ENCODE measurements around the gene SRCAP. TPM values are rescaled to one million over a fixed set of nuclear protein-coding genes. Genes with fewer than 3 reads are reported as not detected.
"Not testable (repeated sequence)": the region's sequence is repeated elsewhere in the genome, so short reads cannot be mapped to it uniquely, and the experiment has no call there.

SRCAP gene
- polyA plus RNA-seq, 1 donor, result 36.8 TPM

DNA sequence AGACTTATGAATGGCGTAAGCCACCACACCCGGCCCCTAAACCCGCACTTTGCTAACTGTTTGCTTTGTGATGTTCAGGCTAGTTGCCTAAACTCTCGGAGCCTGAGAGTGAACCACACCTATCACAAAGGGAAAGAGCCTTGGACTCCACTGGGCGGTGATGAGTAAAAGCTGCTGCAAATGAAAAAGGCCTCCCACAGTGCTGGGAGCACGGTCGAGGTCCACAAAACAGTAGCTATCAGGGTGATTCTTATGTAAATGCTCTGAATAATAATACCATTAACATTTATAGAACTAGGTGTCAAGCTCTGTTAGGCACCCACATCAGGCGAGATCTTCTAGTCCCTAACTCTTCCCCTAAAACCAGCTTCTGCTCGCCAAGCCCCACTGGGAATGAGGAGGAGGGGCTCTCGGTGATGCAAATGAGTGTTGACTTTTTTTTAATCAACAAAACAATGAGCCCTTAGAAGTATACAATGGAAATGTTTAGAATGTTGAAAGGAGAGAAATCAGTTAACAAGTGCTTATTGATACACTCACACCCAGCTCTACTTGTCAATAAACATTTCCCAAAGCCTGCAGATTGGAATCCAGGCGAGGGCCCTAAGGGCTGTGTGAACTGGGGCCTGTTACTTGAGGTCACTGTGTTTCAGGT lies 20.9 kb upstream of the SRCAP start:
- Histone ChIP-seq H3K4me1 (ENCODE audit: control insufficient read depth, insufficient read depth, low read length) (peaks cover 4% of the 10 kb centered on the region), H3K27ac (ENCODE audit: low read length) (no peak overlapping the region), H3K36me3 (ENCODE audit: control insufficient read depth, insufficient read depth, low read length) (no peaks in the 10 kb centered on the region), H3K4me3 (ENCODE audit: low read length) (no peak overlapping the region), H3K9me3 (ENCODE audit: control insufficient read depth, low read depth, low read length) (no peaks in the 10 kb centered on the region), H3K27me3 (ENCODE audit: control insufficient read depth, insufficient read depth, low read length) (no peaks in the 10 kb centered on the region)
- WGBS (ENCODE audit: insufficient coverage, low lambda C conversion rate), result 100% methylated on average over 1 of the region's 11 CpGs
- no peak for DNase-seq

GRCh38 chr16:30678586-30678970 lies 20.4 kb upstream of the SRCAP start:
- Histone ChIP-seq H3K4me1 (ENCODE audit: control insufficient read depth, insufficient read depth, low read length) (peaks cover 4% of the 10 kb centered on the region), H3K27ac (ENCODE audit: low read length) (no peak overlapping the region), H3K27me3 (ENCODE audit: control insufficient read depth, insufficient read depth, low read length) (no peaks in the 10 kb centered on the region), H3K4me3 (ENCODE audit: low read length) (no peak overlapping the region), H3K36me3 (ENCODE audit: control insufficient read depth, insufficient read depth, low read length) (no peaks in the 10 kb centered on the region), H3K9me3 (ENCODE audit: control insufficient read depth, low read depth, low read length) (no peaks in the 10 kb centered on the region)
- DNase-seq, result no peak
- WGBS (ENCODE audit: insufficient coverage, low lambda C conversion rate), result no CpG with 5 or more reads among the region's 3 CpGs

- Histone ChIP-seq H3K9me3 (ENCODE audit: control insufficient read depth, low read depth, low read length) (no peaks in the 10 kb centered on the region), H3K4me3 (ENCODE audit: low read length) (no peak overlapping the region), H3K27ac (ENCODE audit: low read length) (no peak overlapping the region), H3K36me3 (ENCODE audit: control insufficient read depth, insufficient read depth, low read length) (no peaks in the 10 kb centered on the region), H3K27me3 (ENCODE audit: control insufficient read depth, insufficient read depth, low read length) (no peaks in the 10 kb centered on the region), H3K4me1 (ENCODE audit: control insufficient read depth, insufficient read depth, low read length) (peaks cover 4% of the 10 kb centered on the region)
- no peak for DNase-seq
- no CpG with 5 or more reads among the region's 3 CpGs for WGBS (ENCODE audit: insufficient coverage, low lambda C conversion rate)
These were observed 18.6 kb upstream of the SRCAP start for GRCh38 chr16:30680326-30680725.

GRCh38 chr16:30688701-30689100 lies 10.3 kb upstream of the SRCAP start:
- no peak for DNase-seq
- Histone ChIP-seq H3K9me3 (ENCODE audit: control insufficient read depth, low read depth, low read length) (no peaks in the 10 kb centered on the region), H3K27ac (ENCODE audit: low read length) (no peak overlapping the region), H3K36me3 (ENCODE audit: control insufficient read depth, insufficient read depth, low read length) (no peaks in the 10 kb centered on the region), H3K4me1 (ENCODE audit: control insufficient read depth, insufficient read depth, low read length) (peaks cover 4% of the 10 kb centered on the region), H3K4me3 (ENCODE audit: low read length) (no peak overlapping the region), H3K27me3 (ENCODE audit: control insufficient read depth, insufficient read depth, low read length) (no peaks in the 10 kb centered on the region)
- WGBS (ENCODE audit: insufficient coverage, low lambda C conversion rate), result 60% methylated on average over 1 of the region's 4 CpGs

GRCh38 chr16:30691907-30692306 lies 7.1 kb upstream of the SRCAP start:
- Histone ChIP-seq H3K4me3 (ENCODE audit: low read length) (no peak overlapping the region), H3K36me3 (ENCODE audit: control insufficient read depth, insufficient read depth, low read length) (no peaks in the 10 kb centered on the region), H3K27me3 (ENCODE audit: control insufficient read depth, insufficient read depth, low read length) (no peaks in the 10 kb centered on the region), H3K4me1 (ENCODE audit: control insufficient read depth, insufficient read depth, low read length) (peaks cover 4% of the 10 kb centered on the region), H3K9me3 (ENCODE audit: control insufficient read depth, low read depth, low read length) (no peaks in the 10 kb centered on the region), H3K27ac (ENCODE audit: low read length) (no peak overlapping the region)
- WGBS (ENCODE audit: insufficient coverage, low lambda C conversion rate), result 100% methylated on average over 1 of the region's 4 CpGs
- no peak for DNase-seq

DNA sequence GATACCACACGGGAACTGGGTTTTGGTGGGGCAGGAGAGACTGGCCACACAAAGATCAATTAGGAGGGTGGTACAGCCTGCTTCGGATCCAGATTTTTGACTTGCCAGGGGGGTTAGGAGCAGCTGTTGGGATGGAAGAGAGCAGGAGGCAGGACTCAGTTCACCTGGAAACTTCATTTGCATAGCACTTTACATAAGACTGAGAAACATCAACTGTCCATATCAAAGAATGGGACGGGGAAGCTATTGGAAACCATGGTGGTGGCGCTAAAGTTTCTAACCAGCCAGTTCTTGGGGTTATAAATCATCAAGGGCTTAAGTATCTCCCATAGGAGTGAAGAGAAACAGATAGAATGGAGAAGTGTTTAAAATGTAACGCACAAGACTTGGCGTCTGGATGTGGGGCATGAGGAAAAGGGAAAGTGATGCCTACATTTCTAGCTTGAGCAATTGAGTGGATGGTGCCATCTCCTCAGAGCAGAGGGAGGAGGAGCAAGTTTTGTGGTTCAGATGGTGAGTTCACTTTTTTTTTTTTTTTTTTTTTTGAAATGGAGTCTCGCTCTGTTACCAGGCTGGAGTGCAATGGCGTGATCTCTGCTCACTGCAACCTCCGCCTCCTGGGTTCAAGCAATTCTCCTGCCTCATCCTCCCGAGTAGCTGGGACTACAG lies 6.4 kb upstream of the SRCAP start:
- Histone ChIP-seq H3K9me3 (ENCODE audit: control insufficient read depth, low read depth, low read length) (no peaks in the 10 kb centered on the region), H3K4me3 (ENCODE audit: low read length) (no peak overlapping the region), H3K27ac (ENCODE audit: low read length) (no peak overlapping the region), H3K4me1 (ENCODE audit: control insufficient read depth, insufficient read depth, low read length) (peaks cover 8% of the 10 kb centered on the region), H3K36me3 (ENCODE audit: control insufficient read depth, insufficient read depth, low read length) (no peaks in the 10 kb centered on the region), H3K27me3 (ENCODE audit: control insufficient read depth, insufficient read depth, low read length) (no peaks in the 10 kb centered on the region)
- no peak for DNase-seq
- no CpG with 5 or more reads among the region's 10 CpGs for WGBS (ENCODE audit: insufficient coverage, low lambda C conversion rate)

DNA sequence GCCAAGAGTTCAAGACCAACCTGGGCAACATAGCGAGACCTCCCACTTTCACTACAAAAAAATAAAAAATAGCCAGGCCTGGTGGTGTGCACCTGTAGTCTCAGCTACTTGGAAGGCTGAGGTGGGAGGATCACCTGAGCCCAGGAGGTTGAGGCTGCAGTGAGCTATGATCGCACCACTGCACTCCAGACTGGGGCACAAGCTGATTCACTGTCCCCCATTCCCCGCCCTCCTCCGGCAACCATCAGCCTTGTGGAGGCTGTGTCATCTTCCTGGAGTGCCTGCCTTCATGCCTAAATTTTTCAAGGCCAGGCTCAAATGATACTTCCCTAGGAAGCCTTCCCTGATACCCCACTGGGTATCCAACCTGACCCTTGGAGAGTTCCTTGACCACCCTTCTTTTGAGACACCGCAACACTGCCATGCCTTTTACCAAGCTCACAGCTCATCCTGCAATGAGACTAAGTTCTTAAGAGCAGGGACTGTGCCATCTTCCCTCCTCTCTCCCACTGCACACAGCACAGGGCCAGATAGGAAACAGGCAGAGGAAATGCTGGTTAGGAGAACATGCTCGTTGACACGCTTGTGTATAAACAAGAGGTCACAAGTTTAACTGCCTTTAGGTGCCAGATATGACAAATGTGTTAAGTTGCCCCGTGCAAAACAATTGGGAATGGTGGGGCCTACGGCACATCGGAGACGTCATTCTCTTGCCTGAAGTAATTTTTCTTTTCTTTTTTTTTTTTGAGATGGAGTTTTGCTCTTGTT lies 3.9 kb upstream of the SRCAP start:
- H3K27ac ChIP-seq (ENCODE audit: low read length), result no peak overlapping the region
- H3K36me3 ChIP-seq (ENCODE audit: control insufficient read depth, insufficient read depth, low read length), result peaks cover 4% of the 10 kb centered on the region
- peaks cover 11% of the 10 kb centered on the region for H3K4me1 ChIP-seq (ENCODE audit: control insufficient read depth, insufficient read depth, low read length)
- no peak overlapping the region for H3K4me3 ChIP-seq (ENCODE audit: low read length)
- no peak for DNase-seq
- 83% methylated on average over 1 of the region's 11 CpGs for WGBS (ENCODE audit: insufficient coverage, low lambda C conversion rate)
- no peaks in the 10 kb centered on the region for H3K9me3 ChIP-seq (ENCODE audit: control insufficient read depth, low read depth, low read length)
- no peaks in the 10 kb centered on the region for H3K27me3 ChIP-seq (ENCODE audit: control insufficient read depth, insufficient read depth, low read length)

DNA sequence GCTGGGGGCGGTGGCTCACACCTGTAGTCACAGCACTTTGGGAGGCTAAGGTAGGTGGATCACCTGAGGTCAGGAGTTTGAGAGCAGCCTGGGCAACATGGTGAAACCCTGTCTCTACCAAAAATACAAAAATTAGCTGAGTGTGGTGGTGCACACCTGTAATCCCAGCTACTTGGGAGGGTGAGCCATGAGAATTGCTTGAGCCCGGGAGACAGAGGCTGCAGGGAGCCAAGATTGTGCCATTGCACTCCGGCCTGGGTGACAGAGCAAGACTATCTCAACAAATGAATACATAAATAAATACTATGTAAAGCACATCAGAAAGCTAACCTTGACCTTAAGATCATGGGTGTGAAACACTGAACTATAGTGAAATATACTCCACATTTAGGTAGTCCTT lies 2.3 kb upstream of the SRCAP start:
- DNase-seq; H3K27me3 ChIP-seq (ENCODE audit: control insufficient read depth, insufficient read depth, low read length); H3K27ac ChIP-seq (ENCODE audit: low read length); H3K4me3 ChIP-seq (ENCODE audit: low read length); H3K9me3 ChIP-seq (ENCODE audit: control insufficient read depth, low read depth, low read length): not testable (repeated sequence)
- WGBS (ENCODE audit: insufficient coverage, low lambda C conversion rate), result 100% methylated on average over 2 of the region's 3 CpGs
- peaks cover 17% of the 10 kb centered on the region for H3K36me3 ChIP-seq (ENCODE audit: control insufficient read depth, insufficient read depth, low read length)
- H3K4me1 ChIP-seq (ENCODE audit: control insufficient read depth, insufficient read depth, low read length), result peaks cover 12% of the 10 kb centered on the region

- peak overlapping the region; percentile 99 for H3K27ac ChIP-seq (ENCODE audit: low read length)
- peak overlapping the region; percentile 98 for H3K4me3 ChIP-seq (ENCODE audit: low read length)
- no peaks in the 10 kb centered on the region for H3K9me3 ChIP-seq (ENCODE audit: control insufficient read depth, low read depth, low read length)
- H3K4me1 ChIP-seq (ENCODE audit: control insufficient read depth, insufficient read depth, low read length), result peaks cover 9% of the 10 kb centered on the region
- no peak for DNase-seq
- H3K36me3 ChIP-seq (ENCODE audit: control insufficient read depth, insufficient read depth, low read length), result peaks cover 23% of the 10 kb centered on the region
- H3K27me3 ChIP-seq (ENCODE audit: control insufficient read depth, insufficient read depth, low read length), result no peaks in the 10 kb centered on the region
- WGBS (ENCODE audit: insufficient coverage, low lambda C conversion rate), result 20% methylated on average over 2 of the region's 26 CpGs
These were observed 1.5 kb upstream of the SRCAP start for GRCh38 chr16:30697264-30698138.
